T-helper 2 cell treated with Interferon-gamma antibody and Interleukin-4, amounts not matched to agents 100 ng/mL and 5 ng/mL, for 36 hours (primary cell): Measurements from ENCODE around the gene KAZN. TPM values are rescaled to one million over a fixed set of nuclear protein-coding genes. Genes with fewer than 3 reads are reported as not detected.

Experiments
- intact Hi-C: fragments of 100-400 bp; cut with micrococcal nuclease; formaldehyde crosslinking; loops from one replicate; pipeline ENCODE4 v1.15.1; 2023
- total RNA-seq: library from RNA; stranded (reverse); gene quantifications from 2 replicates; pipeline ENCODE4 v1.2.3, GENCODE V29; 2022

KAZN gene
- total RNA-seq, 1 donor from 2014 or later, result 0.48 TPM

DNA sequence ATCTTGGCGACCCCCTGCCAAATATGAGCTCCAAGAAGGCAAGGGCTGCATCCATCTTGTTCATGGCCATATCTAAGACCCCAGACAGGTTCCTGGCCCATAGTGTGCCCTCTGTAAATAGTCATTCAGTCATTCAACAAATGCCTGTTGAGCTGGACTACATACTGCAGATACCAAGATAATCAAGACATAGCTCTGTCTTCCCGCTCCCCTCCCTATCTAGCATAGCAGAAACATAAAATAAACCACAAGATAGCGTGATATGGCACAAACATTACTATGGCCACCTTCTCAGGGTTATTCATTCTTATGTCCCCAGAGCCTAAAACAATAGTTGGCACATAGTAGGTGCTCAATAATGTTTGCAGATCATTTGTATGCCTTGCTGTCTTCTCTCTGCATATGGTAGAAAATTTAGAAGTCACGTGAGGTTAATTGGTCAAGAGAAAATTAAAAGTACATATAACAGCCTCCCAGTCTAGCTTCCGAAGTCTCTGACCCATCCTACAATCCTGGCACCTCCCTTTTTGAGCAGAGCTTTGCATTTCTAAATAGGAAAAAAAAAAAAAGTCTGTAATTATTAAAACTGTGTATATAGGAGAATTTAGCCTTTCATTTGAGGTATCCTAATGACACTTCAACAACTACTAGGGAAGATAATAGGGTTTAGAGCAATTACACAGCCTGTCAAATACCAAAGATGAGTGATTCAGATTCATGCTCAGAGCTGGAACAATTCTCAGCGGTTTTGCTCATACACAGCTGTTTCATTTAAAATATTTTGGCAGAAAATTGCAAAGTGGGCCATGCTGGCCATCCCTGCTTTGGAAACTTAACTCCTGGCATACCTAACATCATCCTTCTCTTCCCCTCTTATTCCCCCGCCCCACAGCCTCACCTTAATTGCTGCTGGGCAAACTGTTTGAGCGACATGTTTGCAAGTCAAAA lies 219.0 kb downstream of the KAZN start:
- intact Hi-C loops, result no loop called here

- intact Hi-C loops, result no loop called here
These were observed 222.0 kb downstream of the KAZN start for GRCh38 chr1:14820295-14821085.

- intact Hi-C loops, result no loop called here
These were observed 224.0 kb downstream of the KAZN start for GRCh38 chr1:14822493-14822892.

DNA sequence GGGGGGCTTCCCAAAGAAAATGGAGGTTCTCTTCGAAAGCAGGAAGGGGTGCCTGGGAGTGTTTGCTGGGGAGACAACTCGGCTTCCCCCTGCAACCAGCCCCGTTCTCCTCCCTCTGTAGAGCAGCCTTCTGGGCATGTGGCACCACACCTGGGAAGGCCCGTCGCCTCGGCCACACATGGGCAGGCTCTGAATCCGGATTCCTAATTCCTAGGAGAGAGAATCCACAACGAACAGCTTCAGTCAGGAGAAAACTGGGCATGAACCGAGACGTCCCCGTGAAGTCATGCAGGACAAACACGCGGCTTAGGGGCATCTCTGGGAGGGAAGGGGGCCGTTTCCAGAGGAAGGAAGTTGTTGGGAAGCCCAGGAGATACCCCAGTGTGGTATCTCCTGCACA lies 224.5 kb downstream of the KAZN start:
- intact Hi-C loops, result no loop called here

- intact Hi-C loops, result no loop called here
These were observed 225.9 kb downstream of the KAZN start for GRCh38 chr1:14824314-14824915.

- intact Hi-C loops, result no loop called here
These were observed 226.9 kb downstream of the KAZN start for GRCh38 chr1:14825396-14825795.

DNA sequence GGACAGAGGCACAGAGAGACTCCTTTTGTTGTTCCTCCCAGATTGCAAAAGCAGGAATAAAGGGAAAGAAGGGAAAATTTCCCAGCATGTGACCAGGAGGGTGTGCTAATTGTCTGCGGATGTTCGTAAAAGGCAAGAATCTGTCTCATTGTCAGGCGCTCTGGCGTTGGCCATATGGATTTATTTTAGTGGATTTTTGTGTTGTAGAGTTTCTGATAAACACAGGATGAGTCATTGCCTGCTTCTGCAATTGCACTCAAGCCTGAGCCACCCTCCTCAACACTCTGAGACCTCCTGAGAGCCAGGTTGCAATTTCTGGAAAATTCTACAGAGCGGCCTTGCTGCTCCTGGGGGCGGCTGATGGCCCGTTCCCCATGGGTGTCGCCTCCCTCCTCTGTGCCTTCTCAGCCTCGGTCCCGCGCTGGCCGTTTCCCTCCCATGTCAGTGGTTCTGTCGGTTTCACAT lies 227.7 kb downstream of the KAZN start:
- intact Hi-C loops, result no loop called here

GRCh38 chr1:14826731-14827326 lies 228.3 kb downstream of the KAZN start:
- intact Hi-C loops, result no loop called here

- intact Hi-C loops, result no loop called here
These were observed 229.4 kb downstream of the KAZN start for GRCh38 chr1:14827870-14828269.

- intact Hi-C loops, result no loop called here
These were observed 230.2 kb downstream of the KAZN start for GRCh38 chr1:14828665-14829064.

GRCh38 chr1:14835725-14836124 lies 237.2 kb downstream of the KAZN start:
- intact Hi-C loops, result no loop called here

GRCh38 chr1:14836426-14837140 lies 238.1 kb downstream of the KAZN start:
- intact Hi-C loops, result no loop called here

- intact Hi-C loops, result no loop called here
These were observed 241.9 kb downstream of the KAZN start for GRCh38 chr1:14840374-14840773.

- intact Hi-C loops, result no loop called here
These were observed 243.0 kb downstream of the KAZN start for GRCh38 chr1:14841456-14841855.

DNA sequence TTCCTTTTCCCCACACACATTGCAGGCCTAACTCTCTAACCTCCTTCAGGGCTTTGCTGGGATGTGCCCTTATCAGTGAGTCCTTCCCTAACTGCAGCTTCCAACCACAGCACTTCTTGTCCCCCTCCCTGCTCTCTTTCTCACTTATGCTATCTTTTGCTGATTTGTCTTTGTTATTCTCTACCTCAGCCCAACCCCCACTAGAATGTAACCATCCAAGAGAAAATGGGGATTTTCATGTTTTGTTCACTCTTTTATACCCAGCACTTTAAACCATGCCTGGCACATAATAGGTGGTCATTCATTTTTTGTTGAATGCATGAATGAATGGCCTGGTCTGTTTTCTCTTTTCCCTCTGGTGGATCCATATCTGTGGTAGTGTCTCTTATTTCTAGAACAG lies 243.5 kb downstream of the KAZN start:
- intact Hi-C loops, result no loop called here

DNA sequence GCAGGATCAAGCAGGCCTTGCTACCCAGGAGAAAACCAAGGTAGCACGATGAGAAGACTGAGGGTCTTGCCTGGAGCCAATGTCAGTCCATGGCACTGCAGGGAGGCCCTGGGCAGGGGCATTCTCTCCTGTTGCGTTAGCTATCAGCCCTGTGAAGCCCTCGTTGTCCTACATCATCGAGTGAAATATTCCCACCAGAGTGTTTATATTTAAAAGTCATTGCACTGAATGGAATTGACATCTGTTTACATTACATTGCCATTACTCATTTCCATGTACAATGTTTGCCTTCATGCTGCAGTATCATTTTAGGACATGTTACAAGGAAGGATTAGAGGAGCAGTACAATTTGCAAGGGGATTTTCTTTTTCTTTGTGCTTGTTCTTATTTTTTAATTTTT lies 243.9 kb downstream of the KAZN start:
- intact Hi-C loops, result no loop called here

DNA sequence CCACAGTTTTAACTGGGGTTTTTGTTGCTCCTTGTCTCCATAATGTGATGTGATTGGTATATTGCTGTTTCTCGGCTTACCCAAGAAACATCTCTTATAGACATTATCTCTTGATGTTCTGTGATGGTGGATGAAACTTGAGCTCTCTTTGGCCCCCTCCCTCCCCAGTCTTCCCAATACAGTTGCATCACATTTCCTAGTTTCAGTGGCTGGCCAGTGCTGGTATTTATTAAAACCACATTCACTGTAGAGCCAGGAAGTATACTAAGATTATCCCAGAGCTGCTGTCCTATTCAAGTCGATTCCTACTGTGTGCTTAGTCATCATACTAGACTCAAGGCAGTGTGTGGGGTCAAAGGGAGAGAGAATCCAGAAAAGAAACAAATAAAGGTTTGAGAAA lies 244.4 kb downstream of the KAZN start:
- intact Hi-C loops, result no loop called here

DNA sequence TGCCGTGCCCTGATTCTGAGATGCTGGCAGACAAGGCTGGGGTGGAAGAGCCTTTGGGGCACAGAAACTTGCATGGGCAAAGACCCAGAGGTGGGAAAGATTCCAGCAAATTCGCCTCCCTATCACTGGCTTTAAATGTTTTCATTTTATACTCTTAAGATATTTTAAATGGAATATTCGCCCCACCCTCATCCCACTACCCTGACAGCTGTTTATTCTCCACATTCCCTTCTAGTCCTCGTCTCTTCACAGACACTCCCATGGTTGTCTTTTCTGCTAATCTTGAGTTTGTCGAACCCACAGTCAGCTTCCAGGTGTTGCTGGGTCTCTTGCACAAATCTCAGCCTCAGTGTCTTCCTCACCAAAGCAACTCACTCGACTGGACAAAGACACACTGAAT lies 245.0 kb downstream of the KAZN start:
- intact Hi-C loops, result no loop called here

DNA sequence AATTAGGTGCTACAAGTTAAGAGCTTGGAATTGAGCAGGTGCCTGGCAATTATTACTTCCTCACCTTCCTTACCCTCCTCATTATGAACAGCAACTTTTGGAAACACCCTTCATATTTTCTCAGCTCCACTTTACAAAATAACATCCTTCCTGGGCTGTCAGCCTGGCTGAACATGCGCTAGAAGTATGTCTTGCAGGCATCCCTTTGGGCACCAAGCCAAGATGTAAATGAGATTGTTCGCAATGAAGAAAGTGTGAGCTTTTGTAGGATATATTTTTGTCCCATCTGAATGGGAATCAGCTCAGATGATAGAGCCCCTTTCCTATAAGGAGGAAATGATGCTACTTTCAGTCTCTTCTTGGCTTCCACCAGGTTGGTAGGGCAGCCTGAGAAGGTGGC lies 245.9 kb downstream of the KAZN start:
- intact Hi-C loops, result no loop called here

DNA sequence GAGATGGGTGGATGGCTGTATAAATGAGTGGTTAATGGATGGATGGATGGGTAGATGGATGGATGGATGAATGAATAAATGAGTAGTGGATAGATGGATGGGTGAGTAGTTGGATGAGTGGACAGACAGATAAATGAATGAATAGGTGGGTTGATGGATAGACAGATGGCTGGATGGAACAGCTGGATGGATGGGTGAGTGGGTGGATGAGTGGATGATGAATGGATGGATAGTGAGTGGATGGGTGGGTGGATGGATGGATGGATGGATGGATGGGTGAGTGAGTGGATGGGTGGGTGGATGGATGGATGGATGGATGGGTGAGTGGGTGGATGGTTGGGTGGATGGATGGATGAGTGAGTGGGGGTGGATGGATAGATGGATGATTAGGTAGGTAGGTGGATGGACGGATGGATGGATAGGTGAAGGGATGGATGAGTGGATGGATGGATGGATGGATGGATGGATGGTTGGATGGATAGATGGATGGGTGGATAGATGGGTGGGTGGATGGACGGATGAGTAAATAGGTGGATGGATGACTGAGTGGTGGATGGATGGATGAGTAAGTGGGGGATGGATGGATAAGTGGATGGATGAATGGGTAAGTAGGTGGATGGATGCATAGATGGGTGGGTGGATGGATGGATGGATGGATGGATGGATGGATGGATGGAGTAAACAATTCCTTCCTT lies 246.6 kb downstream of the KAZN start:
- intact Hi-C loops, result no loop called here
